Esophagus muscularis mucosa (tissue), 4 donors: ENCODE measurements around the gene ZNF283. TPM values are rescaled to one million over a fixed set of nuclear protein-coding genes. Genes with fewer than 3 reads are reported as not detected.
"Not testable (repeated sequence)": the region's sequence is repeated elsewhere in the genome, so short reads cannot be mapped to it uniquely, and the experiment has no call there.

Experiments
- DNase-seq: peaks from one replicate; pipeline ENCODE4 v3.0.0-alpha.2; 2017; ENCODE audit errors: extremely low spot score
- H3K27ac ChIP-seq, 4 donors: fragments of 200-600 bp; sonication (generic); replicated peaks in 1 of 4; 1 replicate in 3 of 4; 2 replicates in 1 of 4; pipeline ENCODE4 v1.5.1; 2016 to 2019; ENCODE audit warnings: mild to moderate bottlenecking in 1 of 4
- H3K27me3 ChIP-seq, 4 donors: fragments of 200-600 bp; sonication (generic); one replicate each; pipeline versions ENCODE4 v1.5.1 to v1.6.0; 2016 to 2019
- H3K36me3 ChIP-seq, 4 donors: fragments of 200-600 bp; sonication (generic); one replicate each; pipeline ENCODE4 v1.5.1; 2016 to 2019
- H3K4me1 ChIP-seq, 4 donors: fragments of 200-600 bp; sonication (generic); one replicate each; pipeline ENCODE4 v1.5.1; 2016 to 2019
- H3K4me3 ChIP-seq, 4 donors: fragments of 200-600 bp; sonication (generic); 1 replicate in 2 of 4; 2 replicates in 2 of 4; pipeline ENCODE4 v1.5.1; 2016 to 2019; ENCODE audit warnings: mild to moderate bottlenecking in 4 of 4, moderate library complexity in 1 of 4
- H3K9me3 ChIP-seq, 4 donors: fragments of 200-600 bp; sonication (generic); 1 replicate in 3 of 4; 2 replicates in 1 of 4; pipeline ENCODE4 v1.5.1; 2016 to 2019
- CTCF ChIP-seq, 3 experiments: fragments of 200-600 bp in 2 of 3; fragments of 450-650 bp in 1 of 3; sonication (generic) in 2 of 3; IDR thresholded peaks; one replicate each; pipeline ENCODE4 v1.5.1; 2017 to 2019; ENCODE audit warnings: antibody characterized with exemption in 3 of 3, mild to moderate bottlenecking in 2 of 3, moderate library complexity in 1 of 3
- EP300 ChIP-seq: sonication (generic); formaldehyde crosslinking; IDR thresholded peaks from one replicate; pipeline ENCODE4 v1.6.1; 2017; ENCODE audit warnings: antibody characterized with exemption
- POLR2A ChIP-seq: fragments of 450-650 bp; IDR thresholded peaks from one replicate; pipeline ENCODE4 v1.6.1; 2017; ENCODE audit warnings: antibody characterized with exemption, moderate library complexity, mild to moderate bottlenecking, low read depth
- POLR2AphosphoS5 ChIP-seq, 2 donors: sonication (generic); formaldehyde crosslinking; IDR thresholded peaks; one replicate each; pipeline ENCODE4 v1.6.1; 2017; ENCODE audit warnings: antibody characterized with exemption in 2 of 2
- WGBS: methylation state at CpG from one replicate; pipeline ENCODE4 v1.1.5; 2018; 5-methylcytosine and 5-hydroxymethylcytosine counted together
- intact Hi-C: fragments of 100-400 bp; cut with DNase I; formaldehyde crosslinking; loops from one replicate; pipeline ENCODE4 v1.15.1; 2023
- total RNA-seq, 4 donors: library from RNA; depleted of rRNA; stranded (reverse); fragments of >200 nt; gene quantifications; one replicate each; pipeline versions ENCODE4 v1.1.0 to v1.2.1, GENCODE V29; 2016

ZNF283 gene
- total RNA-seq, 4 donors from 2014 or later = 6.4 to 11.5 (median 7.5) TPM

- TF ChIP-seq POLR2AphosphoS5 (IDR thresholded peaks at IDR 0.05) (peak; percentile 21 to 61), EP300 (no peak)
- Histone ChIP-seq H3K9me3 (no peaks in the 10 kb centered on the region), H3K4me3 (peak overlapping the region; percentile 46 to 65 (median 50)), H3K36me3 (no peaks in the 10 kb centered on the region), H3K27ac (no peak overlapping the region), H3K4me1 (peaks cover 5 to 11% (median 8%) of the 10 kb centered on the region in 4 donors), H3K27me3 (peaks cover 0 to 6% (median 0%) of the 10 kb centered on the region in 4 donors)
- 25% methylated on average over 38 of the region's 48 CpGs for WGBS
- intact Hi-C loops = no loop called here
- no peak for DNase-seq
These were observed 6.8 kb upstream of the ZNF283 start for GRCh38 chr19:43820098-43820883.

- Histone ChIP-seq H3K4me3 (peak overlapping the region; percentile 46 to 65 (median 50)), H3K9me3 (no peaks in the 10 kb centered on the region), H3K27me3 (peaks cover 0 to 6% (median 0%) of the 10 kb centered on the region in 4 donors), H3K36me3 (no peaks in the 10 kb centered on the region), H3K27ac (no peak overlapping the region), H3K4me1 (peaks cover 5 to 11% (median 8%) of the 10 kb centered on the region in 4 donors)
- DNase-seq = no peak
- TF ChIP-seq CTCF (IDR thresholded peaks at IDR 0.05) = no peak
- no peak for TF ChIP-seq POLR2A
- no peak for TF ChIP-seq POLR2AphosphoS5 (IDR thresholded peaks at IDR 0.05)
- no peak for TF ChIP-seq EP300
- WGBS = 36% methylated on average over 5 of the region's 5 CpGs
- intact Hi-C loops = no loop called here
These were observed 6.3 kb upstream of the ZNF283 start for GRCh38 chr19:43820884-43821215.

- DNase-seq, H3K36me3 ChIP-seq, H3K27ac ChIP-seq, H3K9me3 ChIP-seq, intact Hi-C loops, H3K4me3 ChIP-seq, H3K27me3 ChIP-seq: not testable (repeated sequence)
- WGBS = 72% methylated on average over 3 of the region's 3 CpGs
- peaks cover 17 to 24% (median 19%) of the 10 kb centered on the region in 4 donors for H3K4me1 ChIP-seq
These were observed 3.3 kb upstream of the ZNF283 start for GRCh38 chr19:43823856-43824255.

GRCh38 chr19:43824572-43824971 lies 2.5 kb upstream of the ZNF283 start:
- DNase-seq, intact Hi-C loops, H3K27me3 ChIP-seq, H3K4me3 ChIP-seq, H3K27ac ChIP-seq, H3K9me3 ChIP-seq: not testable (repeated sequence)
- Histone ChIP-seq H3K4me1 (peaks cover 17 to 24% (median 19%) of the 10 kb centered on the region in 4 donors), H3K36me3 (peaks cover 0 to 15% (median 10%) of the 10 kb centered on the region in 4 donors)
- WGBS = 62% methylated on average over 4 of the region's 4 CpGs

- Histone ChIP-seq H3K4me1 (no peaks in the 10 kb centered on the region), H3K27me3 (no peaks in the 10 kb centered on the region), H3K27ac (no peak overlapping the region), H3K9me3 (peaks cover 4 to 99% (median 85%) of the 10 kb centered on the region in 4 donors), H3K36me3 (peaks cover 93 to 100% (median 98%) of the 10 kb centered on the region in 4 donors), H3K4me3 (no peak overlapping the region)
- intact Hi-C loops = no loop called here
- no peak for DNase-seq
- no peak for TF ChIP-seq POLR2AphosphoS5 (IDR thresholded peaks at IDR 0.05)
- TF ChIP-seq EP300 = no peak
- TF ChIP-seq CTCF (IDR thresholded peaks at IDR 0.05) = no peak
- TF ChIP-seq POLR2A = no peak
These were observed 12.0 kb downstream of the ZNF283 start for GRCh38 chr19:43839139-43839538.

- WGBS = 91% methylated on average over 2 of the region's 2 CpGs
- Histone ChIP-seq H3K27ac (no peak overlapping the region), H3K4me1 (no peaks in the 10 kb centered on the region), H3K4me3 (no peak overlapping the region), H3K9me3 (peaks cover 8 to 100% (median 99%) of the 10 kb centered on the region in 4 donors), H3K27me3 (no peaks in the 10 kb centered on the region), H3K36me3 (peaks cover 84 to 98% (median 93%) of the 10 kb centered on the region in 4 donors)
- no peak for DNase-seq
- TF ChIP-seq EP300 (no peak), CTCF (IDR thresholded peaks at IDR 0.05) (no peak), POLR2AphosphoS5 (IDR thresholded peaks at IDR 0.05) (no peak)
- intact Hi-C loops = no loop called here
These were observed 14.9 kb downstream of the ZNF283 start for GRCh38 chr19:43842007-43842406.
